HUDEP-2 (cell line): ENCODE measurements around the gene HRAS.

Experiments used
- DNase-seq, 76 experiments: peaks; one replicate each; lab custom pipeline; 2025; ENCODE audit not compliant: unreplicated experiment in 76 of 76; lab: John Stamatoyannopoulos, UW

The HRAS gene

GRCh38 chr11:514606-515005, 20.8 kb downstream of the HRAS start:
- no peak for DNase-seq

GRCh38 chr11:512761-513595, 22.4 kb downstream of the HRAS start:
- DNase-seq: no peak

GRCh38 chr11:508956-509355, 26.4 kb downstream of the HRAS start:
- DNase-seq: no peak

- no peak for DNase-seq
Observed at GRCh38 chr11:507727-508515, 27.5 kb downstream of the HRAS start.

GRCh38 chr11:506995-507726, 28.2 kb downstream of the HRAS start, which contains the start of gene RNH1:
Gene RNH1 (minus strand): TSS chr11:507242. CDS start chr11:502162, 5,080 bp downstream.
- DNase-seq: peak; percentile 22 to 99 (median 96)

GRCh38 chr11:506238-506994, 29.0 kb downstream of the HRAS start:
- peak in 74 of 76 experiments; percentile 65 to 97 (median 93) for DNase-seq

GRCh38 chr11:504994-505344, 30.4 kb downstream of the HRAS start:
- DNase-seq: peak in 1 of 76 experiments; percentile 40

GRCh38 chr11:504053-504993, 31.1 kb downstream of the HRAS start:
- DNase-seq: peak in 73 of 76 experiments; percentile 35 to 80 (median 69)

GRCh38 chr11:503179-503981, 32.0 kb downstream of the HRAS start:
- peak in 74 of 76 experiments; percentile 47 to 89 (median 79) for DNase-seq

- DNase-seq: peak in 4 of 76 experiments; percentile 8 to 38 (median 32)
Observed at GRCh38 chr11:502288-503178, 32.8 kb downstream of the HRAS start.

- DNase-seq: no peak
Observed at GRCh38 chr11:501683-502287, 33.6 kb downstream of the HRAS start.

GRCh38 chr11:501001-501682, 34.2 kb downstream of the HRAS start:
- DNase-seq: no peak

- DNase-seq: no peak
Observed at GRCh38 chr11:499201-500076, 35.9 kb downstream of the HRAS start.

- no peak for DNase-seq
Observed at GRCh38 chr11:498297-499181, 36.8 kb downstream of the HRAS start.
